Measurements from ENCODE around the gene TRIM32. TPM values are rescaled to one million over a fixed set of nuclear protein-coding genes. Genes with fewer than 3 reads are reported as not detected.

Gene TRIM32
- total and polyA plus RNA-seq, 2 donors (not counting 1 experiment from before 2014, with no cell fraction given), result 3.6 to 14.1 TPM

GRCh38 chr9:116700882-116701865 lies 14.1 kb downstream of the TRIM32 start:
- H3K36me3 ChIP-seq (replicated peaks in 1 of 2; ENCODE audit: control extremely low read depth in 1 of 2, control insufficient read depth in 1 of 2, extremely low read depth in 1 of 2, insufficient read depth in 2 of 2, low read length in 1 of 2), result peaks cover 6 to 31% of the 10 kb centered on the region in 2 experiments
- H2AFZ ChIP-seq (ENCODE audit: insufficient read depth, low read depth, low read length, poor library complexity, severe bottlenecking), result no peak overlapping the region
- intact Hi-C loops (cut with micrococcal nuclease), result no loop called here
- no peak overlapping the region for H3K9ac ChIP-seq (ENCODE audit: low read length)
- DNase-seq (no peak), ATAC-seq (ENCODE audit: low read depth) (no peak)
- ChIA-PET POLR2A (no interaction called here), CTCF (no interaction called here)
- no peak overlapping the region for H3K27ac ChIP-seq (ENCODE audit: low read length in 2 of 2)
- WGBS (ENCODE audit: insufficient coverage), result no CpG with 5 or more reads among the region's 2 CpGs
- H3K27me3 ChIP-seq (replicated peaks in 1 of 4; ENCODE audit: control extremely low read depth in 1 of 4, control insufficient read depth in 3 of 4, insufficient read depth in 4 of 4, low read length in 3 of 4), result no peaks in the 10 kb centered on the region
- H3K9me3 Mint-ChIP-seq (ENCODE audit: insufficient read depth), result no peaks in the 10 kb centered on the region
- H3K4me3 ChIP-seq (ENCODE audit: control extremely low read depth in 1 of 5, extremely low read depth in 1 of 5, insufficient read depth in 1 of 5, low read depth in 2 of 5, low read length in 4 of 5), result no peak overlapping the region
- no peaks in the 10 kb centered on the region for H4K20me1 ChIP-seq (ENCODE audit: control insufficient read depth, insufficient read depth, low read length, poor library complexity, severe bottlenecking)
- no peaks in the 10 kb centered on the region for H3K4me1 ChIP-seq (ENCODE audit: control insufficient read depth in 2 of 2, insufficient read depth in 2 of 2, low read length in 2 of 2)
- H3K4me3 Mint-ChIP-seq, result no peak overlapping the region
- no peak overlapping the region for H3K4me2 ChIP-seq (replicated peaks; ENCODE audit: low read depth, low read length, poor library complexity, severe bottlenecking)
- no peaks in the 10 kb centered on the region for H3K27me3 Mint-ChIP-seq
- H3K9me3 ChIP-seq (ENCODE audit: control extremely low read depth in 1 of 3, control insufficient read depth in 2 of 3, insufficient read depth in 1 of 3, low read length in 2 of 3), result peaks cover 0 to 3% (median 0%) of the 10 kb centered on the region in 3 donors
- no peaks in the 10 kb centered on the region for H3K79me2 ChIP-seq (ENCODE audit: control insufficient read depth, insufficient read depth, low read length)
- H3K27ac Mint-ChIP-seq, result no peak overlapping the region
- no peaks in the 10 kb centered on the region for H3K4me1 Mint-ChIP-seq
- TF ChIP-seq EZH2 (IDR thresholded peaks at IDR 0.05; ENCODE audit: borderline replicate concordance, insufficient read depth, low read depth, low read length, poor library complexity, severe bottlenecking), result no peak
- TF ChIP-seq CTCF (IDR thresholded peaks at IDR 0.05), result no peak
